A673 (cell line): ENCODE measurements around the gene APIP. TPM values are rescaled to one million over a fixed set of nuclear protein-coding genes. Genes with fewer than 3 reads are reported as not detected.
A peak's percentile ranks its signal among the peaks of the same experiment; 100 is the strongest.

Source experiments
- Bru-seq: library from RNA; stranded (reverse); fragments of 400-500 nt; gene quantifications from one replicate; lab custom pipeline; 2021; lab: Mats Ljungman, UMichigan
- BruChase-seq, 2 experiments: library from RNA; stranded (reverse); fragments of 400-500 nt; gene quantifications; one replicate each; lab custom pipeline; 2021; lab: Mats Ljungman, UMichigan
- BruUV-seq: library from RNA; stranded (reverse); fragments of 400-500 nt; replicated peaks from 2 replicates; lab custom pipeline; 2021; lab: Mats Ljungman, UMichigan
- CTCF ChIA-PET: fragments of 300-600 bp; sonication (Branson Sonifier 250); formaldehyde crosslinking; loops from one replicate; lab custom pipeline; 2022; ENCODE audit warnings: antibody characterized with exemption; lab: Charles Lee
- POLR2A ChIA-PET: fragments of 300-600 bp; sonication (Branson Sonifier 250); formaldehyde crosslinking; loops from one replicate; lab custom pipeline; 2022; ENCODE audit warnings: antibody characterized with exemption; ENCODE audit not compliant: low non-redundant PET; lab: Charles Lee
- DNase-seq: peaks from one replicate; pipeline ENCODE4 v3.0.0-alpha.2; 2015; ENCODE audit warnings: low spot score
- H3K27ac ChIP-seq: fragments of 200-600 bp; sonication (generic); 2 replicates; pipeline ENCODE4 v1.5.1; 2016; ENCODE audit warnings: mixed run types, low read depth, mild to moderate bottlenecking, mixed read lengths, antibody characterized with exemption, low read length; ENCODE audit not compliant: poor library complexity, severe bottlenecking
- H3K27me3 ChIP-seq: fragments of 200-600 bp; sonication (generic); replicated peaks from 2 replicates; pipeline ENCODE4 v1.6.1; 2017; ENCODE audit warnings: mixed run types, low read depth, mild to moderate bottlenecking, mixed read lengths, antibody characterized with exemption, low read length; ENCODE audit not compliant: insufficient read depth, poor library complexity
- H3K36me3 ChIP-seq: fragments of 200-600 bp; sonication (generic); 2 replicates; pipeline ENCODE4 v1.6.1; 2016; ENCODE audit warnings: mixed run types, mild to moderate bottlenecking, mixed read lengths, antibody characterized with exemption, low read length; ENCODE audit not compliant: insufficient read depth, poor library complexity, severe bottlenecking
- H3K4me1 ChIP-seq: fragments of 200-600 bp; sonication (generic); 2 replicates; pipeline ENCODE4 v1.6.1; 2017; ENCODE audit warnings: mixed run types, mild to moderate bottlenecking, mixed read lengths, antibody characterized with exemption, low read length; ENCODE audit not compliant: insufficient read depth, poor library complexity, severe bottlenecking
- H3K4me3 ChIP-seq: fragments of 200-600 bp; sonication (generic); 2 replicates; pipeline ENCODE4 v1.5.1; 2016; ENCODE audit warnings: low read depth, mixed run types, mild to moderate bottlenecking, mixed read lengths, low read length; ENCODE audit not compliant: poor library complexity, severe bottlenecking
- H3K9me3 ChIP-seq: fragments of 200-600 bp; sonication (generic); 2 replicates; pipeline ENCODE4 v1.6.1; 2016; ENCODE audit warnings: mixed run types, low read depth, mild to moderate bottlenecking, mixed read lengths, antibody characterized with exemption, low read length; ENCODE audit not compliant: poor library complexity, severe bottlenecking
- EZH2 ChIP-seq: fragments of 200-600 bp; sonication (generic); IDR thresholded peaks from 2 replicates; pipeline ENCODE4 v1.6.1; 2017; ENCODE audit warnings: borderline replicate concordance, low read depth, mild to moderate bottlenecking, mixed read lengths, antibody characterized with exemption, low read length; ENCODE audit not compliant: poor library complexity, severe bottlenecking
- intact Hi-C: fragments of 100-400 bp; cut with micrococcal nuclease; formaldehyde crosslinking; loops from one replicate; pipeline ENCODE4 v1.10.0; 2022; ENCODE audit not compliant: unreplicated experiment
- long read RNA-seq: library from polyadenylated mRNA; stranded (forward); transcript quantifications from one replicate; pipeline ENCODE4 v2.0.0, GENCODE V29; 2022
- total RNA-seq: library from RNA; stranded (reverse); gene quantifications from 2 replicates; pipeline ENCODE4 v1.2.3, GENCODE V29; 2021
- TF ChIP-seq, protein P1 (sequence below): fragments of 300-800, 200-600 bp; sonication (generic); conservative IDR thresholded peaks from 2 replicates; pipeline ENCODE4 v1.5.1; 2017; ENCODE audit warnings: low read depth, mild to moderate bottlenecking, antibody characterized with exemption, low read length, moderate library complexity, mixed read lengths

The APIP gene, protein sequence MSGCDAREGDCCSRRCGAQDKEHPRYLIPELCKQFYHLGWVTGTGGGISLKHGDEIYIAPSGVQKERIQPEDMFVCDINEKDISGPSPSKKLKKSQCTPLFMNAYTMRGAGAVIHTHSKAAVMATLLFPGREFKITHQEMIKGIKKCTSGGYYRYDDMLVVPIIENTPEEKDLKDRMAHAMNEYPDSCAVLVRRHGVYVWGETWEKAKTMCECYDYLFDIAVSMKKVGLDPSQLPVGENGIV
- total RNA-seq (95.5 and 99.8 TPM in 2 replicates), Bru-seq, nascent RNA (percentile 95 among the genes with signal in this experiment), BruChase-seq, experiment 1, labeled RNA remaining after a 2-hour chase (percentile 98 among the genes with signal in this experiment), BruChase-seq, experiment 2, labeled RNA remaining after a 6-hour chase (percentile 90 among the genes with signal in this experiment)
- long read RNA-seq, transcript APIP-202 (6 exons, 1,042 nt): minor isoform, 39 of 147 reads
- long read RNA-seq, transcript APIP-201 (7 exons, 1,366 nt): major isoform, 81 of 147 reads
- long read RNA-seq, partial matches to known transcripts: 14 of 147 reads
- long read RNA-seq, other reads (novel, unspliced or antisense): 13 of 147 reads

DNA sequence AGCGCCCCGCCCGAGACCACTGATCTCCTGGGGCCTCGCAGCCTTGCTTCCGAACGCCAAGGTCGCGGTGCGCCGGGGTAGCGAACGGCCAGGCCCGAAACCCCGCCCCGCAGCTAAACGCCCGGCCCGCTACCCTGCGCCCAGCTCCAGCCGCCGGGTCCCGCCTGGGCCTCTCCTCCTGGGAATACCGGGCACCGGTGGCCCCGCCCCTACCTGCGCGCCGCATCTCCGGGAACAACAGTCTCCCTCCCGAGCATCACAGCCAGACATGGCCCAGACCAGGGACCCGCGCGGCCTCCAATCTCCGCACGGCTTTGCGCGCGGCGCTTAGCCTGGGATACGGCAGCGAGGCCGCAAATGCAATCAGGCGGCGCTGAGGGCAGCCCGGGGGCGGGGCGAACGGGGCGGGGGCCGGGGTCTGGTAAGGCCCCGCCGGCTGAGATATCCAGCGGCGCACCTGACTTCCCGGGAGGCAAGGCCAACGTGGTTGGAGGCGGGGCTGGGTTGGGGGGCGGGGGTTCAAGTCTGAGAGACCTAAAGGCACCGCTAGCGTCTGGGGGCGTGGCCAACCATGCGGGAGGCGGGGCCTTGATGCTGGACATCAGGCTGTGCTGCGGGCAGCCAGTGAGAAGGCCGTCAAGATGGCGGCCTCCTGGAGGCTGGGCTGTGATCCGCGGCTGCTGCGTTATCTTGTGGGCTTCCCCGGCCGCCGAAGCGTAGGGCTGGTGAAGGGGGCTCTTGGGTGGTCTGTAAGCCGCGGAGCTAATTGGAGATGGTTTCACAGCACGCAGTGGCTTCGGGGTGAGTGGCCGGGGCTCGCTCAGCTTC, at the start of gene APIP, which contains the start of gene PDHX:
Gene APIP, minus strand, starts transcription at position 365 of the 828 bp plus-strand sequence. Its CDS starts 95 bp downstream, at position 270.
Gene PDHX, plus strand, starts transcription at position 604 of the 828 bp plus-strand sequence. Its CDS starts 38 bp downstream, at position 642.
- Histone ChIP-seq H3K9me3 (no peaks in the 10 kb centered on the region), H3K4me1 (peaks cover 16% of the 10 kb centered on the region), H3K27ac (peak within 1 kb of the TSS; percentile 90), H3K27me3 (no peaks in the 10 kb centered on the region), H3K4me3 (peak within 1 kb of the TSS; percentile 65), H3K36me3 (peaks cover 5% of the 10 kb centered on the region)
- peak; percentile 100 for DNase-seq
- POLR2A ChIA-PET: interaction anchor here (0.6 to 0.7 kb wide), 3 partner anchors 308 to 384 kb away, joined by 3 to 7 read pairs (median 4); no protein-coding TSS in a partner anchor
- no TSS peak for BruUV-seq
- intact Hi-C loops: no loop called here
- CTCF ChIA-PET: interaction anchor here (0.9 kb wide), 1 partner anchor 10 kb away, joined by 3 read pairs; no protein-coding TSS in a partner anchor
- no peak for TF ChIP-seq EZH2
- TF ChIP-seq, protein P1, sequence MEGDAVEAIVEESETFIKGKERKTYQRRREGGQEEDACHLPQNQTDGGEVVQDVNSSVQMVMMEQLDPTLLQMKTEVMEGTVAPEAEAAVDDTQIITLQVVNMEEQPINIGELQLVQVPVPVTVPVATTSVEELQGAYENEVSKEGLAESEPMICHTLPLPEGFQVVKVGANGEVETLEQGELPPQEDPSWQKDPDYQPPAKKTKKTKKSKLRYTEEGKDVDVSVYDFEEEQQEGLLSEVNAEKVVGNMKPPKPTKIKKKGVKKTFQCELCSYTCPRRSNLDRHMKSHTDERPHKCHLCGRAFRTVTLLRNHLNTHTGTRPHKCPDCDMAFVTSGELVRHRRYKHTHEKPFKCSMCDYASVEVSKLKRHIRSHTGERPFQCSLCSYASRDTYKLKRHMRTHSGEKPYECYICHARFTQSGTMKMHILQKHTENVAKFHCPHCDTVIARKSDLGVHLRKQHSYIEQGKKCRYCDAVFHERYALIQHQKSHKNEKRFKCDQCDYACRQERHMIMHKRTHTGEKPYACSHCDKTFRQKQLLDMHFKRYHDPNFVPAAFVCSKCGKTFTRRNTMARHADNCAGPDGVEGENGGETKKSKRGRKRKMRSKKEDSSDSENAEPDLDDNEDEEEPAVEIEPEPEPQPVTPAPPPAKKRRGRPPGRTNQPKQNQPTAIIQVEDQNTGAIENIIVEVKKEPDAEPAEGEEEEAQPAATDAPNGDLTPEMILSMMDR: no peak

DNA sequence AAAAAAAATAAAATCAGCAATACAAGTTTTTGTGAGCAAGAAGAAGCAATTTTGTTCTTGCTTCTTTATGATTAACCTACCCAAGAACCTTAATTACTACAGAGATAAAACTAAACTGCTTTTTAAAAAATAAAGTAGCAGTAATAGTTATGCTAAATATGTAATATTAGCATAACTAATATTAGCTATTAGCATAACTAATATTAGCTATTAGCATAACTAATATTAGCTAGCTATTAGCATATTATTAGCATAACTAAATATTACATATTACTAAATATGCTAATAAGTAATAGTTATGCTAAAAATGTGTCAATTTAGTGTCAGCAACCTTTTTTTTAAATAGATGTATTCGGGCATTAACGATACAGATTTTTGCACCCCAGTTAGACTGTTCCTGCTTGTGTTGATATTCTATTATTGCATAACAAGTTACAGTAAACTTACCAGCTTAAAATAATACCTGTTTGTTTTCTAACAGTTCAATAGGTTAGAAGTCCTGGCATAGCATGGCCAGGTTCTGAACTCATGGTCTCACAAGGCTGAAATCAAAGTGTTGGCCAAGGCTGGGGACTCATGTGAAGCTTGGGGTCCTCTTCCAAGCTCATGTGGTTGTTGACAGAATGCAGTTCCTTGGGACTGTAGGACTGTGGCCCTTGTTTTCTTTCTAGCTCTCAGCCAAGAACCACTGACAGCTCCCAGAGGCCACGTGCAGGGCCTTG, 48.6 kb upstream of the APIP start:
- TF ChIP-seq, protein P1: no peak
- no peak for TF ChIP-seq EZH2
- Histone ChIP-seq H3K36me3 (peaks cover 22% of the 10 kb centered on the region), H3K27me3 (no peaks in the 10 kb centered on the region), H3K4me3 (no peak overlapping the region), H3K4me1 (no peaks in the 10 kb centered on the region), H3K27ac (no peak overlapping the region), H3K9me3 (no peaks in the 10 kb centered on the region)
- POLR2A ChIA-PET: no interaction called here
- no TSS peak for BruUV-seq
- CTCF ChIA-PET: no interaction called here
- intact Hi-C loops: no loop called here
- DNase-seq: no peak

DNA sequence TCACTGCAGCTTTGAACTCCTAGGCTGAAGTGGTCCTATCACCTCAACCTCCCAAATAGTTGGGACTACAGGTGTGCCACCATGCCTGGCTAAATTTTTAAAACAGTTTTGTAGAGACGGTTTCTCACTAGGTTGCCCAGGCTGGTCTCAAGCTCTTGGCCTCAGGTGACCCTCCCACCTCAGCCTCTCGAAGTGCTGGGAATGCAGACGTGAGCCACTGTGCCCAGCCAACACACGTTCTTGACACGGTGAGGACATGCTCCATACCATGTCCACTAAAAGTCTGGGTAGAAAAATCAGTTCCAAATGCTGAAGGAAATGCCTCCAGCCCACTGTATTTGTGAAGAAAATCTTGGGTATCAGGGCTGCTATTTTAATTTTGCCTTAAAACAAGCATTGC, 47.2 kb upstream of the APIP start:
- H3K9me3 ChIP-seq: no peaks in the 10 kb centered on the region
- H3K36me3 ChIP-seq: peaks cover 22% of the 10 kb centered on the region
- ChIA-PET POLR2A (no interaction called here), CTCF (no interaction called here)
- TF ChIP-seq EZH2: no peak
- TF ChIP-seq, protein P1: no peak
- no peak for DNase-seq
- no peaks in the 10 kb centered on the region for H3K27me3 ChIP-seq
- intact Hi-C loops: no loop called here
- H3K27ac ChIP-seq: no peak overlapping the region
- no peak overlapping the region for H3K4me3 ChIP-seq
- no peaks in the 10 kb centered on the region for H3K4me1 ChIP-seq
- no TSS peak for BruUV-seq
